ENCODE measurements around the gene TMEM167B.

- TF ChIP-seq, protein P1, sequence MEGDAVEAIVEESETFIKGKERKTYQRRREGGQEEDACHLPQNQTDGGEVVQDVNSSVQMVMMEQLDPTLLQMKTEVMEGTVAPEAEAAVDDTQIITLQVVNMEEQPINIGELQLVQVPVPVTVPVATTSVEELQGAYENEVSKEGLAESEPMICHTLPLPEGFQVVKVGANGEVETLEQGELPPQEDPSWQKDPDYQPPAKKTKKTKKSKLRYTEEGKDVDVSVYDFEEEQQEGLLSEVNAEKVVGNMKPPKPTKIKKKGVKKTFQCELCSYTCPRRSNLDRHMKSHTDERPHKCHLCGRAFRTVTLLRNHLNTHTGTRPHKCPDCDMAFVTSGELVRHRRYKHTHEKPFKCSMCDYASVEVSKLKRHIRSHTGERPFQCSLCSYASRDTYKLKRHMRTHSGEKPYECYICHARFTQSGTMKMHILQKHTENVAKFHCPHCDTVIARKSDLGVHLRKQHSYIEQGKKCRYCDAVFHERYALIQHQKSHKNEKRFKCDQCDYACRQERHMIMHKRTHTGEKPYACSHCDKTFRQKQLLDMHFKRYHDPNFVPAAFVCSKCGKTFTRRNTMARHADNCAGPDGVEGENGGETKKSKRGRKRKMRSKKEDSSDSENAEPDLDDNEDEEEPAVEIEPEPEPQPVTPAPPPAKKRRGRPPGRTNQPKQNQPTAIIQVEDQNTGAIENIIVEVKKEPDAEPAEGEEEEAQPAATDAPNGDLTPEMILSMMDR (IDR thresholded peaks at IDR 0.05; ENCODE audit: insufficient read depth, low read length, poor library complexity, severe bottlenecking): no peak
- TF ChIP-seq EZH2phosphoT487 (conservative IDR thresholded peaks at IDR 0.05; ENCODE audit: low read length): no peak
These were observed 47.8 kb downstream of the TMEM167B start for GRCh38 chr1:109138358-109138757.

Measured in SU-DHL-6 (cell line).